Fibroblast of lung (primary cell): ENCODE data around the gene CYBA.

Experiments
- EZH2 ChIP-seq: IDR thresholded peaks from 2 replicates; pipeline ENCODE4 v1.5.1; 2012; ENCODE audit warnings: low read length, control low read depth, mild to moderate bottlenecking; ENCODE audit errors: missing control alignments
- TF ChIP-seq, protein P1 (sequence below), 2 donors: IDR thresholded peaks in 1 of 2; conservative IDR thresholded peaks in 1 of 2; 1 replicate in 1 of 2; 2 replicates in 1 of 2; pipeline ENCODE4 v1.5.1; 2011 to 2012; ENCODE audit warnings: low read length in 2 of 2, control low read depth in 1 of 2, inconsistent platforms in 1 of 2, low read depth in 1 of 2, mild to moderate bottlenecking in 1 of 2

- TF ChIP-seq, protein P1, sequence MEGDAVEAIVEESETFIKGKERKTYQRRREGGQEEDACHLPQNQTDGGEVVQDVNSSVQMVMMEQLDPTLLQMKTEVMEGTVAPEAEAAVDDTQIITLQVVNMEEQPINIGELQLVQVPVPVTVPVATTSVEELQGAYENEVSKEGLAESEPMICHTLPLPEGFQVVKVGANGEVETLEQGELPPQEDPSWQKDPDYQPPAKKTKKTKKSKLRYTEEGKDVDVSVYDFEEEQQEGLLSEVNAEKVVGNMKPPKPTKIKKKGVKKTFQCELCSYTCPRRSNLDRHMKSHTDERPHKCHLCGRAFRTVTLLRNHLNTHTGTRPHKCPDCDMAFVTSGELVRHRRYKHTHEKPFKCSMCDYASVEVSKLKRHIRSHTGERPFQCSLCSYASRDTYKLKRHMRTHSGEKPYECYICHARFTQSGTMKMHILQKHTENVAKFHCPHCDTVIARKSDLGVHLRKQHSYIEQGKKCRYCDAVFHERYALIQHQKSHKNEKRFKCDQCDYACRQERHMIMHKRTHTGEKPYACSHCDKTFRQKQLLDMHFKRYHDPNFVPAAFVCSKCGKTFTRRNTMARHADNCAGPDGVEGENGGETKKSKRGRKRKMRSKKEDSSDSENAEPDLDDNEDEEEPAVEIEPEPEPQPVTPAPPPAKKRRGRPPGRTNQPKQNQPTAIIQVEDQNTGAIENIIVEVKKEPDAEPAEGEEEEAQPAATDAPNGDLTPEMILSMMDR (conservative IDR thresholded peaks at IDR 0.05 in 1 of 2, IDR thresholded peaks at IDR 0.05 in 1 of 2; ENCODE audit: low read depth in 1 of 2, low read length in 2 of 2) = no peak
- TF ChIP-seq EZH2 = peak; percentile 26
These were observed 35.8 kb upstream of the CYBA start, which contains the start of gene SNAI3 for GRCh38 chr16:88686439-88687253.
